Activated gamma-delta T cell (primary cell): Measurements from ENCODE around the gene GLI1.

Experiments
- DNase-seq: peaks from one replicate; lab custom pipeline; 2025; lab: John Stamatoyannopoulos, UW

GLI1 gene

GRCh38 chr12:57520053-57520818 lies 60.7 kb downstream of the GLI1 start, which contains the start of gene DDIT3:
Gene DDIT3 (minus strand): TSS chr12:57520514. CDS start chr12:57517406, 3,108 bp downstream.
- peak; percentile 99 for DNase-seq

GRCh38 chr12:57521525-57522010 lies 62.0 kb downstream of the GLI1 start:
- no peak for DNase-seq
